Measurements from ENCODE around the gene KTN1.

Gene KTN1

GRCh38 chr14:55724736-55725135 lies 144.7 kb downstream of the KTN1 start:
- Histone ChIP-seq H3K4me3 (ENCODE audit: insufficient read depth, low read length, poor library complexity, severe bottlenecking) (no peak overlapping the region), H3K4me2 (ENCODE audit: low read depth, low read length, poor library complexity, severe bottlenecking) (no peak overlapping the region), H3F3A (ENCODE audit: insufficient read depth) (no peaks in the 10 kb centered on the region), H4K20me1 (ENCODE audit: low read depth, low read length) (no peaks in the 10 kb centered on the region), H3K9ac (ENCODE audit: low read length) (no peak overlapping the region), H3K27me3 (ENCODE audit: low read length) (no peaks in the 10 kb centered on the region), H2AFZ (ENCODE audit: low read depth, low read length, severe bottlenecking) (no peak overlapping the region), H3K79me2 (ENCODE audit: insufficient read depth, low read length) (no peaks in the 10 kb centered on the region), H3K36me3 (ENCODE audit: low read length) (no peaks in the 10 kb centered on the region), H3K27ac (ENCODE audit: low read depth, low read length) (no peak overlapping the region), H3K9me3 (ENCODE audit: insufficient read depth, low read length) (no peaks in the 10 kb centered on the region), H3K9me2 (replicated peaks; ENCODE audit: insufficient read depth, low read length) (no peaks in the 10 kb centered on the region)
- TF ChIP-seq, protein P1, sequence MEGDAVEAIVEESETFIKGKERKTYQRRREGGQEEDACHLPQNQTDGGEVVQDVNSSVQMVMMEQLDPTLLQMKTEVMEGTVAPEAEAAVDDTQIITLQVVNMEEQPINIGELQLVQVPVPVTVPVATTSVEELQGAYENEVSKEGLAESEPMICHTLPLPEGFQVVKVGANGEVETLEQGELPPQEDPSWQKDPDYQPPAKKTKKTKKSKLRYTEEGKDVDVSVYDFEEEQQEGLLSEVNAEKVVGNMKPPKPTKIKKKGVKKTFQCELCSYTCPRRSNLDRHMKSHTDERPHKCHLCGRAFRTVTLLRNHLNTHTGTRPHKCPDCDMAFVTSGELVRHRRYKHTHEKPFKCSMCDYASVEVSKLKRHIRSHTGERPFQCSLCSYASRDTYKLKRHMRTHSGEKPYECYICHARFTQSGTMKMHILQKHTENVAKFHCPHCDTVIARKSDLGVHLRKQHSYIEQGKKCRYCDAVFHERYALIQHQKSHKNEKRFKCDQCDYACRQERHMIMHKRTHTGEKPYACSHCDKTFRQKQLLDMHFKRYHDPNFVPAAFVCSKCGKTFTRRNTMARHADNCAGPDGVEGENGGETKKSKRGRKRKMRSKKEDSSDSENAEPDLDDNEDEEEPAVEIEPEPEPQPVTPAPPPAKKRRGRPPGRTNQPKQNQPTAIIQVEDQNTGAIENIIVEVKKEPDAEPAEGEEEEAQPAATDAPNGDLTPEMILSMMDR (IDR thresholded peaks at IDR 0.05; ENCODE audit: insufficient read depth, low read length, poor library complexity, severe bottlenecking): no peak
- TF ChIP-seq EZH2phosphoT487 (conservative IDR thresholded peaks at IDR 0.05; ENCODE audit: low read length): no peak

DNA sequence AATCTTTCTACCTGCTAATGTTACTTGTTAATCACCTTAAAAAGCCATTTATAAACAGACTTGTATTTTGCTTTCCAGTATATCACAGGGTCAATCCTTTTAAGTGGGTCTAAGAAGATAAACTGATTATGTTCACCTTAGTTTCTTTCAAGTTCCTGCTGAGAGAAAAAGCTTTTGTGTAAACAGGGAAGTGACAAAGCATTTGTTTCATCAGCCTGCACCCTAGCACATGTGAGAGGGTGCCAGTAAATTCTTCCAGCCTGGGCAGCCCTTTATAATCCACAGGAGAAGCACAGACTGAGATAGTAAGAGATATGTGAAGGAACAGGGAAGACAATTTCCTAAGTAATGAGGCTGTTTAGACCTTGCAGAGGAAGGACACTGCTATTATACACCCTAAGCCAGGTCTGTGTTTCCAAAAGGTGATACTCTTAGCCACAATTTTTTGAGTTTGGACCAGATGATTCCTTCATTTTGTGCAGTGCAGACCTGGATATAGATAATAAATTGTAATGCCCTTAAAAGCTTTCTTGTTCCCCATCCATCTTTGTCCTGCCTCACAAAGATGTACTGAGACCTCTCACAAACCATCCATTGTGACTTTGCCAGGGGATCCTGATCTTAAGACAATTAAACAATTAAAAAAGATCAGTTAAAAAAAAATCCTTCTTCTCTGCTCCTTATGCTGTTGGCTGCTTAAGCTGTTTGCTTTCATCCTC lies 150.7 kb downstream of the KTN1 start:
- Histone ChIP-seq H3K9me3 (ENCODE audit: insufficient read depth, low read length) (no peaks in the 10 kb centered on the region), H3K79me2 (ENCODE audit: insufficient read depth, low read length) (no peaks in the 10 kb centered on the region), H3K36me3 (ENCODE audit: low read length) (no peaks in the 10 kb centered on the region), H3F3A (ENCODE audit: insufficient read depth) (no peaks in the 10 kb centered on the region), H3K9me2 (replicated peaks; ENCODE audit: insufficient read depth, low read length) (no peaks in the 10 kb centered on the region), H3K4me2 (ENCODE audit: low read depth, low read length, poor library complexity, severe bottlenecking) (no peak overlapping the region), H3K27ac (ENCODE audit: low read depth, low read length) (no peak overlapping the region), H4K20me1 (ENCODE audit: low read depth, low read length) (no peaks in the 10 kb centered on the region), H3K4me3 (ENCODE audit: insufficient read depth, low read length, poor library complexity, severe bottlenecking) (no peak overlapping the region), H3K27me3 (ENCODE audit: low read length) (no peaks in the 10 kb centered on the region), H2AFZ (ENCODE audit: low read depth, low read length, severe bottlenecking) (no peak overlapping the region), H3K9ac (ENCODE audit: low read length) (no peak overlapping the region)
- TF ChIP-seq, protein P1 (IDR thresholded peaks at IDR 0.05; ENCODE audit: insufficient read depth, low read length, poor library complexity, severe bottlenecking): no peak
- no peak for TF ChIP-seq EZH2phosphoT487 (conservative IDR thresholded peaks at IDR 0.05; ENCODE audit: low read length)

- TF ChIP-seq, protein P1 (IDR thresholded peaks at IDR 0.05; ENCODE audit: insufficient read depth, low read length, poor library complexity, severe bottlenecking): no peak
- TF ChIP-seq EZH2phosphoT487 (conservative IDR thresholded peaks at IDR 0.05; ENCODE audit: low read length): no peak
- Histone ChIP-seq H3K9me3 (ENCODE audit: insufficient read depth, low read length) (no peaks in the 10 kb centered on the region), H3K4me3 (ENCODE audit: insufficient read depth, low read length, poor library complexity, severe bottlenecking) (no peak overlapping the region), H3K79me2 (ENCODE audit: insufficient read depth, low read length) (no peaks in the 10 kb centered on the region), H3K36me3 (ENCODE audit: low read length) (no peaks in the 10 kb centered on the region), H3K27ac (ENCODE audit: low read depth, low read length) (no peak overlapping the region), H3F3A (ENCODE audit: insufficient read depth) (no peaks in the 10 kb centered on the region), H3K27me3 (ENCODE audit: low read length) (no peaks in the 10 kb centered on the region), H3K9ac (ENCODE audit: low read length) (no peak overlapping the region), H2AFZ (ENCODE audit: low read depth, low read length, severe bottlenecking) (no peak overlapping the region), H3K9me2 (replicated peaks; ENCODE audit: insufficient read depth, low read length) (no peaks in the 10 kb centered on the region), H3K4me2 (ENCODE audit: low read depth, low read length, poor library complexity, severe bottlenecking) (no peak overlapping the region), H4K20me1 (ENCODE audit: low read depth, low read length) (no peaks in the 10 kb centered on the region)
These were observed 151.4 kb downstream of the KTN1 start for GRCh38 chr14:55731311-55731872.
